NK-92 treated with Interleukin-12 subunit alpha and Interleukin-12 subunit beta, amount 100 ng/mL, for 24 hours (cell line): ENCODE results near the gene TMEM212.
"Not testable (repeated sequence)": the region's sequence is repeated elsewhere in the genome, so short reads cannot be mapped to it uniquely, and the experiment has no call there.

Experiments
- DNase-seq: peaks from one replicate; lab custom pipeline; 2025; lab: John Stamatoyannopoulos, UW

The TMEM212 gene

DNA sequence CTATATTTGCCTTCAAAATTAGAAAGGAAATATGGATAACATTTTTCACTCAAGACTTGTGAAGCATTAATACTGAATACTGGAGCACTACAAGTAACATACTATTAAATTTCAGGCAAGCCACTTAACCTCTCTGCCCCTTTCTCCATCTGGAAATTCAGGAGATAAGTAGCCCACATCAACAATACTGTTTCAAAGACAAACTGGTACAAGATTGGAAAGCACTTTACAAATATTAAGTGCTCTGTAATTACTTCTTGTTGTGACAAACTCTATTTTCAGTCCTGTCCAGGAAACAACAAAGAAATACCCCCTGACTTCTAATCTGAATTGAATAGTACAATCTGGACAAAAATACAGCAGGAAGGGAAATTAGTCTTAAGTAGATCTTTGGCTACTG is 49.3 kb downstream of the TMEM212 start:
- DNase-seq = no peak

DNA sequence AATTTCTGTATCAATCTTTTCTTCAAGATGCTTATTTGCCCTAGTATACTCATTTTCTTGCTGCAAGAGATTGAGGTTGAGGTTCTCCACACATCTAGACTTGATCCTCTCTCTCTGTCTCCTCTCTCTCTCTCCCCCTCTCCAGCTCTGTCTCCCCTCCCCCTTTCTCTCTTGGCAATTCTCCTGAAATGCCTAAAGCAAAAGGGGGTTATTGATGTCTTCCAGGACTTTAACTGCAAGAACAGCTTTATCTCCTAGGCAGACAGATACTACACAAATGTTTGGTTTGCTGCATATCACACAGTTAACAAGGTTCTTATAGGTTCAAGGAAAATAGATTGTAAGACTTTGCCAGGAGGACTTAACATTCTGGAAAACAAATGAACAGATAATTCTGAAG is 52.1 kb downstream of the TMEM212 start:
- no peak for DNase-seq

DNA sequence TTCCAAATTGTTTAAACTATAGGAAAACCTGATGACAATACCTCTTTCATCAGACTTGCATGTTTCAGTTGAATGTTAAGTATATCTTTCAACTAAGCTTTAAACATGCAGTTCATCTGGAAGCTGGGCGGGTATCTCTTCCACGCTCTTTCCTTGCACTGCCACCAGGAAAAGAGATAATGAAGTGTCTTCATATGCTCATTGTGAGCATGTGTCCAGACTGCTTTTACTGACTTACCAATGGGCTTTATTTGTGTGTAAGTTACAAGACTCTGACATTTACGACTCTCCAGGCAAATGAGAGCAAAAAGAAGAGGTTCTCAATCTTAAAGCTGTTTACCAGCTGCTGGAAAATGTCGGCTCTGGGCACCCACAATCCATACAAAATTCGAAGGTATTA is 52.8 kb downstream of the TMEM212 start:
- no peak for DNase-seq

DNA sequence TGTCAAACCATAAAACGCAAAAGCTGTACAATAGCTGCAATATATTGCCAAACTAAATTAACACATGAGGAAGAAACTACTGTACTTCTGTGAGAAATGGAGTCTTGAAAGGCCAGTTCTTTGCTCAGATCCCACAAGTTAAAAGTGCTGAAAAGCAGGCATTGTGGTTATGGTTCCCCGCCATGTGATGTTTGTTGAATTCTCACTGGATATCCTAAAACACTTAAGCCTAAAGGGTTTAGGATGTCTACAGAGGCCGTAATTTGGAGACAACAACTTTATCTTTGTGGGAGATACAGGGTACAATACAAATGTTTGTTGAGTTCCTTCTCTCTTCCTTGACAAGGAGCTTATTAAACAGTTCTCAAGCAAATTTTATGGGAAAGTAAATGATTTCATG is 53.2 kb downstream of the TMEM212 start:
- no peak for DNase-seq

DNA sequence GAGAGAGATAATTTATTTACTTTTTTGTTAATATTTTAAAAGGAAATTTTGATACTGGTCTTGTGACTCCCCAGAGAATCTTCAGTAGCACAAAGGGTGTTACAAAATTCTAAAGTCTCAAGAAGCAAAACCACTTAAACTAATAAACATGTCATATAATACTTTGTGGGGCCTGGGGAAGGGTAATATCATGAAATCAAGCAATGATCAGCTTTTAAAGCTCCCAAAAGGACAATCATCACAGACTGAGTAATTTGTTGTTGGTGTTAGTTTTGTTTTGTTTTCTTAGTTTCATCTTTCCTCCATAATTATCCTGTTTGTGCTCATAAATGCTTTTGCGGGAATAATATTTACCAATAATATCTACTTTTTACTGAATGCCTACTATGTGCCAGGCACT is 55.0 kb downstream of the TMEM212 start:
- no peak for DNase-seq

DNA sequence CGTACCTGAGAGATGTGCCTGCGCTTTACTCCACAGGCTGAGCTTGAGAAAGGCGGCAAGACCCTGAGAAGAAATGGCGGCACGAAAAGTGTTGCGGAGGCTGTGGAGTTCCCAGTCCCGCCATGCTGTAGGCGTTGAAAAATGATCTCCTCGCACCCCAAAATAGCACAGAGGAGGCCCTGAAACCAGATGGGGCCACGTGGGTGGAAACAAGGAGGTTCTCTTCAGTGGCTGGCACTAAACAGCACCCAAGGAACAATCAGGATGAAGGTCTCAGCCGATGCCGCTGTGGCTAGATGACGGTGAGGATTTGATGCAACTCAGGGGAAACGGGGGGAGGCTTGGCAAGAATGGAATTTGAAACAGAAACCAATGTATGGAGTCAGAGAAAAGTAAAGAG is 57.3 kb downstream of the TMEM212 start:
- no peak for DNase-seq

DNA sequence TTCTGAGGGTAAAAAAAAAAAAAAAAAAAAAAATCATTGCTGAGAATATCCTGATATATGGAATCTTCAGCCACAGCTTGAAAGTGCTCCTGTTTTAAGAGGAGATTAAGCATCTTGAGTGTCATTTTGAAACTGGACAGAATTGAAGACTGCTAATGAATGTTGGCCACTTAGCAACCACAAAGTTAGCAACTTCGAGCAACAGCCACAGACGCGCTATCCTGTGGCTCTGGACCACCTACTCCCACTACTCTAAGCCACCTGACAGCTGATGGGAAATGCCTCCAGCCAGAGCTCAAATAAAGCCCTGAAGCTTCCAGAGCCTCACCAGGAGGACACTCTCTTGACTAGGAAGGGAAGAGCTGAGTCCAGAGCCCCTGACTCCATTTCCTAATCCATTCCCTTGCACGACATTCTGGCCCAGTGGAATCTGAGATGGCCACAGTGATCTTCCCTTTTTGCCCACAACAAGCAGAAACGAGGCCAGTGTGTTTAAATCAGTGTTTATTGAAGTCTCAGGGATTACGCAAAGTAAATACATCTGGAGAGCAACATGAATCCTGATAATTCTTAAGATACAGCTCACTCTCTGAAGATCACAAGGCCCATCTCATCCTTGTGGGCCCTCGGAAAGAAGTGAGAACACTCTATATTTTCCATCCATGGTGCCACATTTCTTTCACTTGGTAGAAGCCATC is 58.6 kb downstream of the TMEM212 start:
- no peak for DNase-seq

DNA sequence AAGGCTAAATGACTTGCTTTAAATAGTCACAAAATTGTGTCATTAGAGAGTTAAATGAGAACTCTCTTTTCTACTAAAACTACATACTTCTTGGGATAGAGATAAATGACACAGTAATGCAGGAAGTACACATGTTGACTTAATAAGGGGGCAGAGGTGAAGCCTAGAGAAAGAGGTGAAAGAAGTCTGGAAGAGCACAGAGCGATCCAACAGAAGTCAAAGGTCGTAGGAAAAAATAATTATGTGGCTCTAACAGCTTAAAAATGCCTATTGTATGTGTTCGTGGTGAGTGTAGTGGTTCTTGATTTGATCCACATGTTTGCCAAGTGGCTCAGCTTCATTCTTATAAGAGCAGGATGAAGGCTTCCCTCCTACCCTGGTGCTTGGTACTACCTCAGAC is 61.7 kb downstream of the TMEM212 start:
- no peak for DNase-seq

DNA sequence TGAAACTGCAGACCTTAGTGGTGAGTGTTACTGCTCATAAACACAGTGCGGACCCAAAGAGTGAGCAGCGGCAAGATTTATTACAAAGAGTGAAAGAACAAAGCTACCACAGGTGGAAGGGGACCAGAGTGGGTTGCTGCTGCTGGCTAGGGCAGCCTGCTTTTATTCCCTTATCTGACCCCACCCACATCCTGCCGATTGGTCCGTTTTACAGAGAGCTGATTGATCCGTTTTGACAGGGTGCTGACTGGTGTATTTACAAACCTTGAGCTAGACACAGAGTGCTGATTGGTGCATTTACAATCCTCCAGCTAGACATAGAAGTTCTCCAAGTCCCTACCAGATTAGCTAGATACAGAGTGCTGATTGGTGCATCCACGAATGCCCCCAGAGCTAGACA is 63.4 kb downstream of the TMEM212 start:
- not testable (repeated sequence) for DNase-seq

DNA sequence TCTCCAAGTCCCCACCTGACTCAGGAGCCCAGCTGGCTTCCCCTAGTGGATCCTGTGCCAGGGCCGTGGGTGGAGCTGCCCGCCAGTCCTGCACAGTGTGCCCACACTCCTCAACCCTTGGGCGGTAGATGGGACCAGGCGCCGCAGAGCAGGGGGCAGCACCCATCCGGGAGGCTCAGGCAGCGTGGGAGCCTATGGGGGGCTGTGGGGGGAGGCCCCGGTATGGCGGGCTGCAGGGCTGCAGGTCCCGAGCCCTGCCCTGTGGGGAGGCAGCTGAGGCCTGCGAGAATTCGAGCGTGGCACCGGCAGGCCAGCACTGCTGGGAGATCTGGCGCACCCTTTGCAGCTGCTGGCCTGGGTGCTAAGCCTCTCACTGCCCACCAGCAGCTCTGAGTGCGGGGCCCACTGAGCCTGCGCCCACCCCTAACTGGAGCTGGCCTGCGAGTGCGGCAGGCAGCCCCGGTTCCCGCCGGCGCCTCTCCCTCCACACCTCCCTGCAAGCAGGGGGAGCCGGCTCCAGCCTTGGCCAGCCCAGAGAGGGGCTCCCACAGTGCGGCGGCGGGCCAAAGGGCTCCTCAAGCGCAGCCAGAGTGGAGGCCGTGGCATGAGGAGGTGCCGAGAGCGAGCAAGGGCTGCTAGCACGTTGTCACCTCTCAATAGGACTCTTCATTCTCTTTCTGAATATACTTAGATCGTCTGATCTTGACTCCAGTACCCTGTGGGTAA is 64.0 kb downstream of the TMEM212 start:
- no peak for DNase-seq

DNA sequence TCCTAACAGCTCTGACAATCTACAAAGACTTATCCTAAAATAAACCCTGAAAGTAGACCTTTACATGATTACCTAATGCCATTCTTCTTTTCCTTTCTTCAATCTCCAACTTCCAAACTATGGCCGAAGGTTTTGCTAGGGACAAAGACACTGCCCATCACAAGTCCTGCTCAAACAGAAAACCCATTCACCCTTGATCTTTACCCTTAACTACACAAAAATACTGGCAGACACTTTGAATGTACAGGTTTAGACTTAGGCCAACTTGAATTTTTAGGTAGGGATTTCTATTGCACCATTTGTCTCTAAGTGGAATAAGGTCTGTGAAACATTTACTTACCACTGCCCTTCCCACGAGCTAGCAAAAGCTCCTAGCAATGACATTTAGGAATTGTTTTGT is 64.6 kb downstream of the TMEM212 start:
- no peak for DNase-seq

DNA sequence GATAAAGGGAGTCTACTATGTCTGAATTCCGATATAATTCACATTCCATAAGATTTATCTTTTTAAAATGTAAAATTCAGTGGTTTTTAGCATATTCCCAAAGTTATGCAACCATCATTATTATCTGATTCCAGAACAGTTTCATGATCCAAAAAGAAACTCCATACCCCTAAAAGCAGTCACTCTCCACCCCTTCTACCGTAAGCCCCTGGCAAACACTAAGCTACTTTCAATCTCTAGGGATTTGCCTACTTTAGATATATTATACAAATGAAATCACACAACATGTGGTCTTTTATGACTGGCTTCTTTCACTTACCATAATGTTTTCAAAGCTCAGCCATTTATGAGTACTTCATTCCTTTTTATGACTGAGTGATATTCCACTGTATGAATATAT is 65.6 kb downstream of the TMEM212 start:
- DNase-seq = no peak
